Osteoblast (primary cell): ENCODE results near the gene BRF1. TPM values are rescaled to one million over a fixed set of nuclear protein-coding genes. Genes with fewer than 3 reads are reported as not detected.

Experiments used
- DNase-seq: peaks from one replicate; pipeline ENCODE4 v3.0.0; 2011; ENCODE audit warnings: low spot score, mixed read lengths; ENCODE audit not compliant: insufficient read length; ENCODE audit errors: missing footprints
- H2AFZ ChIP-seq: 2 replicates; pipeline ENCODE4 v1.6.0; 2011; ENCODE audit warnings: mild to moderate bottlenecking, low read length
- H3K27ac ChIP-seq: 2 replicates; pipeline ENCODE4 v1.5.1; 2011; ENCODE audit warnings: mild to moderate bottlenecking, low read depth, low read length, moderate library complexity
- H3K27me3 ChIP-seq: 2 replicates; pipeline ENCODE4 v1.6.0; 2012; ENCODE audit warnings: mild to moderate bottlenecking, control low read depth, inconsistent platforms, low read length, moderate library complexity; ENCODE audit not compliant: insufficient read depth
- H3K36me3 ChIP-seq: 2 replicates; pipeline ENCODE4 v1.5.1; 2011; ENCODE audit warnings: mild to moderate bottlenecking, low read length, control low read depth, moderate library complexity; ENCODE audit not compliant: insufficient read depth
- H3K4me1 ChIP-seq: 2 replicates; pipeline ENCODE4 v1.5.1; 2011; ENCODE audit warnings: mild to moderate bottlenecking, low read length, control low read depth, moderate library complexity; ENCODE audit not compliant: insufficient read depth
- H3K4me2 ChIP-seq: 2 replicates; pipeline ENCODE4 v1.6.0; 2011; ENCODE audit warnings: mild to moderate bottlenecking, low read length; ENCODE audit not compliant: insufficient read depth
- H3K4me3 ChIP-seq: fragments of 200-600 bp; sonication (generic); 3 replicates; pipeline ENCODE4 v1.5.1; 2012; ENCODE audit warnings: mild to moderate bottlenecking, low read length, inconsistent platforms; ENCODE audit not compliant: insufficient read depth
- H3K79me2 ChIP-seq: 2 replicates; pipeline ENCODE4 v1.6.0; 2012; ENCODE audit warnings: mild to moderate bottlenecking, low read length, control low read depth, inconsistent platforms; ENCODE audit not compliant: insufficient read depth
- H3K9me3 ChIP-seq: 2 replicates; pipeline ENCODE4 v1.5.1; 2011; ENCODE audit warnings: low read depth, low read length, control low read depth
- H4K20me1 ChIP-seq: 2 replicates; pipeline ENCODE4 v1.6.0; 2012; ENCODE audit warnings: mild to moderate bottlenecking, low read length, control low read depth; ENCODE audit not compliant: insufficient read depth
- total RNA-seq: library from RNA; depleted of rRNA; stranded (reverse); fragments of >200 nt; gene quantifications from 2 replicates; pipeline ENCODE4 v1.2.3, GENCODE V29; 2012
- TF ChIP-seq, protein P1 (sequence below): IDR thresholded peaks from 2 replicates; pipeline ENCODE4 v1.5.1; 2011; ENCODE audit warnings: mild to moderate bottlenecking, low read depth, low read length, moderate library complexity; ENCODE audit errors: extremely low read depth

The BRF1 gene
- total RNA-seq, 1 donor = 34.4 TPM

DNA sequence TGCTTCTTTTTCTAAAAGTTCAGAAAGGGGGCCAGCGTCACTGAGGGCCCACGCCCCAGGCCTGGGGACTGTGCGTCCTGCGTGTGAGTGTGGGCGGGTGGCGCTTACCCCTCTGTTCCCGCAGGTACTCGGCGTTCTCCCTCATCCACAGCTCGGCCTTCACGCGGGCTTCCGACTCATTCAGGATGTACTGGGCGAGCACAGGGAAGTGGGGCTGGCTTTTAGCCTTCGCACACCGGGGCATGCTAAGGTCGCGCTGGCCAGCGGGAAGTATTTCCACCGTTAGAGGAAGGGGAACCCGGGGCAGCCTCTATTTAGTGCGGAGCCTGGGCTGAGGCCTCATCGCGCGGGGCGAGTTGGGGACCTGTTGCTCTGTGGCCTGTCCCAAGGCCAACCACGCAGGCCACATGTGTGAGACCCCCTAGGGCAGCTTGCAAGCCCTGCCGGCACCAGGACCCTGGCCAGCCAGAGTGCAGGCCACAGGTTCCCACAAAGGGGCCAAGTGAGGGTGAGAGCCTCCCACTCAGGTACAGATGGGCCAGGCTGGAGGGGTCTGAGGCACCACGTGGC lies 81.7 kb downstream of the BRF1 start:
- Histone ChIP-seq H3K27me3 (no peaks in the 10 kb centered on the region), H3K4me1 (no peaks in the 10 kb centered on the region), H3K9me3 (no peaks in the 10 kb centered on the region), H3K36me3 (no peaks in the 10 kb centered on the region), H3K79me2 (no peaks in the 10 kb centered on the region), H3K27ac (no peak overlapping the region), H4K20me1 (peaks cover 14% of the 10 kb centered on the region), H3K4me3 (no peak overlapping the region), H3K4me2 (no peak overlapping the region), H2AFZ (no peak overlapping the region)
- no peak for DNase-seq
- TF ChIP-seq, protein P1, sequence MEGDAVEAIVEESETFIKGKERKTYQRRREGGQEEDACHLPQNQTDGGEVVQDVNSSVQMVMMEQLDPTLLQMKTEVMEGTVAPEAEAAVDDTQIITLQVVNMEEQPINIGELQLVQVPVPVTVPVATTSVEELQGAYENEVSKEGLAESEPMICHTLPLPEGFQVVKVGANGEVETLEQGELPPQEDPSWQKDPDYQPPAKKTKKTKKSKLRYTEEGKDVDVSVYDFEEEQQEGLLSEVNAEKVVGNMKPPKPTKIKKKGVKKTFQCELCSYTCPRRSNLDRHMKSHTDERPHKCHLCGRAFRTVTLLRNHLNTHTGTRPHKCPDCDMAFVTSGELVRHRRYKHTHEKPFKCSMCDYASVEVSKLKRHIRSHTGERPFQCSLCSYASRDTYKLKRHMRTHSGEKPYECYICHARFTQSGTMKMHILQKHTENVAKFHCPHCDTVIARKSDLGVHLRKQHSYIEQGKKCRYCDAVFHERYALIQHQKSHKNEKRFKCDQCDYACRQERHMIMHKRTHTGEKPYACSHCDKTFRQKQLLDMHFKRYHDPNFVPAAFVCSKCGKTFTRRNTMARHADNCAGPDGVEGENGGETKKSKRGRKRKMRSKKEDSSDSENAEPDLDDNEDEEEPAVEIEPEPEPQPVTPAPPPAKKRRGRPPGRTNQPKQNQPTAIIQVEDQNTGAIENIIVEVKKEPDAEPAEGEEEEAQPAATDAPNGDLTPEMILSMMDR = no peak

DNA sequence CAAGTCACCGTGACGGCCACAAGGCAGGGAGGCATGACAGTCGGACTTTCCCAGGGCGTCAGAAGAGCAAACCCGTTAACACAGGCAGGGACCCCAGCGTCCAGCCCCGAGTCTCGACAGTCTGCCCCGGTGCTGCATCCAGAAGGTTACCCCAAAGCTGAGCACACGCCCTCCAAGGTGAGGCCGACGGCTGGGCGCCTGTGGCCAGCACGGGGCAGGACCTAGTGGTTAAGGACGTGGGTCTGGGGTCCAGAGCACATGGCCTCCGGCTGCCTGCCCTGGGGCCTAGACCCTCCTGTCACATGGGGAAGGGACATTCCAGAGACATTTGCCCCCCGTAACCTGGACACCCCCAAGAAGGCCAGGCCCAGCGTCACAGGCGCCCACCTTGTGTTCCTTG lies 82.2 kb downstream of the BRF1 start:
- no peak overlapping the region for H3K27ac ChIP-seq
- peaks cover 14% of the 10 kb centered on the region for H4K20me1 ChIP-seq
- no peaks in the 10 kb centered on the region for H3K27me3 ChIP-seq
- H3K79me2 ChIP-seq = no peaks in the 10 kb centered on the region
- H3K36me3 ChIP-seq = no peaks in the 10 kb centered on the region
- no peaks in the 10 kb centered on the region for H3K4me1 ChIP-seq
- no peak overlapping the region for H2AFZ ChIP-seq
- TF ChIP-seq, protein P1 = no peak
- no peaks in the 10 kb centered on the region for H3K9me3 ChIP-seq
- no peak overlapping the region for H3K4me2 ChIP-seq
- no peak for DNase-seq
- H3K4me3 ChIP-seq = no peak overlapping the region

DNA sequence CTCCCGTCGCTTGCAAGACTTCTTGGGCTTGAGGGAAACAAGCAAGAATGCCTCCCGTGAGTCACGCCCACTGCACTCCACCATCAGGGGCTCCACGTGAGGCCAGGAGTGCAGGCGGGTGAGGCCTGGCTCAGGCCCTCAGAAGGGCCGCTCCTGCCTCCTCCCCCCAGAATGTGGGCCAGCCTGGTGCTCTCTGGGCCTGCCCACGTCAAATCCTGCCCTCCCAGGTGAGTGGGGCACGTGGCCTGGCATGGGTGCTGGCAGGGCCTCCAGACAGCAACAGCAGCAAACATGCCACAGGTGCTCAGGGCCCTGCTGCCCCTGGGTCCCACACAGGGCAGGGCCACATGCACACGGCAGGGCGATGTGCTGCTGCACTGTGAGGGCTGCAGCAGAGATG lies 83.0 kb downstream of the BRF1 start:
- Histone ChIP-seq H2AFZ (no peak overlapping the region), H4K20me1 (peaks cover 14% of the 10 kb centered on the region), H3K27me3 (no peaks in the 10 kb centered on the region), H3K79me2 (no peaks in the 10 kb centered on the region), H3K4me2 (no peak overlapping the region), H3K27ac (no peak overlapping the region), H3K9me3 (no peaks in the 10 kb centered on the region), H3K4me1 (no peaks in the 10 kb centered on the region), H3K36me3 (no peaks in the 10 kb centered on the region), H3K4me3 (no peak overlapping the region)
- TF ChIP-seq, protein P1 = no peak
- no peak for DNase-seq

DNA sequence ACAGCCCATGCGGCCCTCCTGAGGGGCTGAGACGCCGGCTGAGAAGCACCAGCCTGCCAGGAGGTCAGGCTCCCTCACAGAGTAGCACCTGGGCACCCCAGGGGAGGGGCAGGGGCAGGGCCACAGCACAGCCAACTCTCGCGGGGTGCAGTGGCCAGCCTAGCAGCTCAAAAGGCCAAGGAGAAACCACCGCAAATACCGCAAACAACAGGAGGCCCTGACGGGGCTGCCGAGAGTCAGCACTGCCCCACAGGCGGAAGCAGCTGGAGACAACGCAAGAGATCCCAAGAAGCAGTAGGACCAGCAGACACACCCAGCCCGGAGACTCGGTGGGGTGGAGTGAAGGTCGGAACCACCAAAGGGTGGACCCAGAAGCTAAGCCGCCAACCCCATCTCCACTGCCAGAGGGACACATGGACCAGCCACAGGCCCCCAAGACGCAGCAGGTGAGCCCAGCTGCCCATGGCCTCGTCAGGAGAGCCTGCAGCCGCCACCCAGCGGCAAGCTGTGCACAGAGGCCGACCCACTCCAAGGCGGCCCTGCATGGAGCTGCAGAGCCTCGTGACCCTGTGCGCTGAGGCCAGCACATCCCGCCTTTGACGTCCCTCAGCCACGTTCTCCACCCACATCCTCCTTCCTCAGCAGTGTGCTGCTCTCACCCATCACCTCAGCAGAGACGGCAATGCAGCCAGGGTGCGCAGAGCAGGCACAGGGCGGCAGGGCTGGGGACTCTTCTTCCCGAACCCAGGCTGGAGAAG lies 84.1 kb downstream of the BRF1 start:
- peaks cover 14% of the 10 kb centered on the region for H4K20me1 ChIP-seq
- no peaks in the 10 kb centered on the region for H3K27me3 ChIP-seq
- no peaks in the 10 kb centered on the region for H3K9me3 ChIP-seq
- H2AFZ ChIP-seq = no peak overlapping the region
- no peak overlapping the region for H3K4me2 ChIP-seq
- H3K36me3 ChIP-seq = no peaks in the 10 kb centered on the region
- TF ChIP-seq, protein P1 = no peak
- no peaks in the 10 kb centered on the region for H3K79me2 ChIP-seq
- H3K27ac ChIP-seq = no peak overlapping the region
- no peak overlapping the region for H3K4me3 ChIP-seq
- no peaks in the 10 kb centered on the region for H3K4me1 ChIP-seq
- no peak for DNase-seq
